ENCODE data around the gene CLP1.
A peak's percentile ranks its signal among the peaks of the same experiment; 100 is the strongest.
"Not testable (repeated sequence)": the region's sequence is repeated elsewhere in the genome, so short reads cannot be mapped to it uniquely, and the experiment has no call there.

The CLP1 gene

DNA sequence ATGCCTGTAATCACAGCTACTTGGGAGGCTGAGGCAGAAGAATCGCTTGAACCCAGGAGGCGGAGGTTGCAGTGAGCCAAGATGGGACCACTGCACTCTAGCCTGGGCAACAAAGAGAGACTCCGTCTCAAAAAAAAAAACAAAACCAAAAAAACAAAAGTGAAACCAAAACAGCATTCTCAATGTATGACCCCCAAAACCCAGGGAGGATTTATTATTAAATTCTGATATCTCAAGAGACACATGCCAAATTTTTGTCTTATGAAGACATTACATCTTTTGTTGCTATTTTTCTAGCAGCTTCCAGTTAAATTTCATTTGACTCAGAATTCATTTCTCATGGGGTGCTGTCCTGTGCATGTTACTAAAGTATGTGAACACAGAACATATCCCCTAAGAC lies 4.9 kb upstream of the CLP1 start:
- no peak for DNase-seq (ENCODE audit: low read depth, low spot score)
- peak overlapping the region; percentile 20 for H3K4me3 ChIP-seq (ENCODE audit: low read length)

- DNase-seq (ENCODE audit: low read depth, low spot score): no peak
- no peak overlapping the region for H3K4me3 ChIP-seq (ENCODE audit: low read length)
Observed at GRCh38 chr11:57653163-57653562, 4.4 kb upstream of the CLP1 start.

- peak overlapping the region; percentile 98 for H3K4me3 ChIP-seq (ENCODE audit: low read length)
- DNase-seq (ENCODE audit: low read depth, low spot score): no peak
Observed at GRCh38 chr11:57656885-57657193, 723 bp upstream of the CLP1 start.

DNA sequence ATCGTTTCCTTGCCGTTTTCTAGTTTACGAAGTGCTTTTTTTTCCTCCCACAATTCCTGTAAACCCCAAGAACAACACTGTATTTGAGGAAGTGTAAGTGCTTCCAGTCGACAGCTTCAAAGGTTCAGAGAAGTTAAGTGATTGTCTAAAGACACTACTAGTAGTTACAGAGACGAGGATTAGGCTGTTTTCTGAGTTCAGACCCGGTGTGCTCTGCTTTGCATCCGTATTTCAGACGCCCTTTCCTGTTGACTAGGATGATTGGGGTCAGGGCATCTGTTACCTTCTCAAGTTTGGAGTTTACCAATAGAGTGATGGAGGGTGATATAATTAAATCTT lies 430 bp downstream of the CLP1 start:
- no peak for DNase-seq (ENCODE audit: low read depth, low spot score)
- H3K4me3 ChIP-seq (ENCODE audit: low read length): peak overlapping the region; percentile 98

- no peak overlapping the region for H3K4me3 ChIP-seq (ENCODE audit: low read length)
- no peak for DNase-seq (ENCODE audit: low read depth, low spot score)
Observed at GRCh38 chr11:57659669-57660068, 2.1 kb downstream of the CLP1 start.

- DNase-seq (ENCODE audit: low read depth, low spot score): no peak
- no peak overlapping the region for H3K4me3 ChIP-seq (ENCODE audit: low read length)
Observed at GRCh38 chr11:57662893-57663292, 5.3 kb downstream of the CLP1 start.

- no peak overlapping the region for H3K4me3 ChIP-seq (ENCODE audit: low read length)
- DNase-seq (ENCODE audit: low read depth, low spot score): no peak
Observed at GRCh38 chr11:57663975-57664374, 6.4 kb downstream of the CLP1 start.

DNA sequence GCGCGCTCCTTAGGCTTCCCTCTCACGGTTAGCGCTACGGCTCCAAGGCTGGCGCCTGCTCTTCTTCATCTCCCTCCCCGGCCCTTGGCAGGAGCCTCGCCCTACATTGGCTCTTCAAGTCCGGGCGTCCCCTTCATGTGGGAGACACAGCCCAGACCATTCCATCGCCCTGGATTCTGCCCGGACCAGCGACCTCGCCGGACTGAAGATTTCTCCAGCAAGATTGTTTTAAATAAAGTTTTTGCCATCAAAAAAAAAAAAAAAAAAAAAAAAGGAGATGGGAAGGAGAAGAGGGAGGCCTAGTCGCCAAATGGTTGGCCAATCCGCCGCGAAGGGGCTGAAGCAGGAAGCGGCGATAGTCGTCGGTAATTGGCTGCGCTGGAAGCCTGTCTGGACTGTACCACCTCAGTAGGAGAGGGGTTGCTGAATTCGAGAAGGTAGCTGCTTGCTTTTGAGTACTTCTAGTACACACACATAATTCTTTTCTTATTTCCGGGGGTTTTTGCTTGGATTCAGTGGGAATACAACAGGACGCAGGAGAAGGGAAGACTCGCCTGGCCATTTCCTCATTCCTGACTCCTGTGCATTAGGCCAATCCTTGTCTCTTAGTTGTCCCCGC lies 9.7 kb downstream of the CLP1 start:
- DNase-seq (ENCODE audit: low read depth, low spot score): peak; percentile 98
- peak overlapping the region; percentile 79 for H3K4me3 ChIP-seq (ENCODE audit: low read length)

GRCh38 chr11:57667736-57668433 lies 10.3 kb downstream of the CLP1 start, which contains the start of gene ZDHHC5:
ZDHHC5 (plus strand) TSS chr11:57668114; CDS start chr11:57673091, 4,977 bp downstream.
- peak within 1 kb of the TSS; percentile 92 for H3K4me3 ChIP-seq (ENCODE audit: low read length)
- peak; percentile 99 for DNase-seq (ENCODE audit: low read depth, low spot score)

- DNase-seq (ENCODE audit: low read depth, low spot score): no peak
Observed at GRCh38 chr11:57668434-57668782, 10.8 kb downstream of the CLP1 start.

DNA sequence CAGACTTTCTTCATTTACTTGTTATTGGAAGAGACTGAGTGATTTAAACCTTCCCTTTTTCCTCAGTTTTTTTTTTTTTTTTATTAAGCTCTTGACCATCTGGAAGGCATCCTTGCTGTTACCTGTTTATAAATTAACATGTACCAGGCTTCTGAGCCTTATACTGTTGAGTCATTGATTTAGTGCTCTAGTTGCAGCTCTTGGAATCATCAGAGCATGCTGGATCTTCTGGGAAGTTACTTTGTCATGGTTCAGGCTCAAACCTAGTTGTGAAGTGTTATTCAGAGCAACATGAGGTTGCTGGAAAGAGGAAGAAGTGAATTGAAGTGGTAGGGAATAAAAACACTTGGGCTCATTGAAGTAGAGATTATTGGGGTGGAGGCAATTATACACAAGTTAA lies 16.7 kb downstream of the CLP1 start:
- DNase-seq (ENCODE audit: low read depth, low spot score): no peak
- H3K4me3 ChIP-seq (ENCODE audit: low read length): no peak overlapping the region

More at GRCh38 chr11:57668434-57668782, 10.8 kb downstream of the CLP1 start:
- H3K4me3 ChIP-seq (ENCODE audit: low read length): peak overlapping the region; percentile 92

- H3K4me3 ChIP-seq (ENCODE audit: low read length): no peak overlapping the region
- no peak for DNase-seq (ENCODE audit: low read depth, low spot score)
Observed at GRCh38 chr11:57675176-57675941, 17.8 kb downstream of the CLP1 start.

DNA sequence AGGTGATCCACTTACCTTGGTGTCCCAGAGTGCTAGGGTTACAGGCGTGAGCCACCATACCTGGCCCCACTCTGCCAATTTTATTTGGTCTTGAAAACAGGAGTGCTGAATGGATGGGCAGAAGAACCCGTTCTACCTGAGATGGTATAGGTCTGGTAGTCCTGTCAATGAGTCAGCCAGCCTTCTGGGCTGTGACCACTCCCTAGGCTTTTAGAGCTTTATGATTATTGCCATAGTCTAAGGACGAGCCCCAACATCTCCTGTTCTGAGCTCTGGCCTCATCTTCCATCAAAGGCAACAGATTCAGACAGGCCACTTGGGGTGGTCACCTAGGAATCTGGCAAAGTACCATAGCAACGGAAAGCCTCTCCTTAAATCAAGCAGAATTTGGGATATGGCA lies 21.8 kb downstream of the CLP1 start:
- no peak overlapping the region for H3K4me3 ChIP-seq (ENCODE audit: low read length)
- no peak for DNase-seq (ENCODE audit: low read depth, low spot score)

GRCh38 chr11:57680552-57680874 lies 23.0 kb downstream of the CLP1 start:
- H3K4me3 ChIP-seq (ENCODE audit: low read length): no peak overlapping the region
- DNase-seq (ENCODE audit: low read depth, low spot score): no peak

- no peak overlapping the region for H3K4me3 ChIP-seq (ENCODE audit: low read length)
Observed at GRCh38 chr11:57681168-57681567, 23.6 kb downstream of the CLP1 start.

DNA sequence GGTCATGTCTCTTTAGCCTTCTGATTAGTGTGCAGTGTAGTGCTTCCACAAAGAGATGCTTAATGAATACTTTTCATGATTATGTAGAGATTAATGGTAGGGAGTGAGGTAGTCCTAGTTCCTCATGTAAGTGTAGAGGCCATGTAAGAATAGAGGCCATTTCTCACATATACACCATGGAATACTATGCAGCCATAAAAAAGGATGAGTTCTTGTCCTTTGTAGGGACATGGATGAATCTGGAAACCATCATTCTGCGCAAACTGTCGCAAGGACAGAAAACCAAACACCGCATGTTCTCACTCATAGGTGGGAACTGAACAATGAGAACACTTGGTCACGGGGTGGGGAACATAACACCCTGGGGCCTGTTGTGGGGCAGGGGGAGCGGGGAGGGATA lies 32.9 kb downstream of the CLP1 start:
- DNase-seq (ENCODE audit: low read depth, low spot score); H3K4me3 ChIP-seq (ENCODE audit: low read length): not testable (repeated sequence)

More at GRCh38 chr11:57681168-57681567, 23.6 kb downstream of the CLP1 start:
- no peak for DNase-seq (ENCODE audit: low read depth, low spot score)

- no peak overlapping the region for H3K4me3 ChIP-seq (ENCODE audit: low read length)
- DNase-seq (ENCODE audit: low read depth, low spot score): no peak
Observed at GRCh38 chr11:57698843-57699365, 41.3 kb downstream of the CLP1 start.

- H3K4me3 ChIP-seq (ENCODE audit: low read length): no peak overlapping the region
- DNase-seq (ENCODE audit: low read depth, low spot score): no peak
Observed at GRCh38 chr11:57699813-57700212, 42.3 kb downstream of the CLP1 start.

DNA sequence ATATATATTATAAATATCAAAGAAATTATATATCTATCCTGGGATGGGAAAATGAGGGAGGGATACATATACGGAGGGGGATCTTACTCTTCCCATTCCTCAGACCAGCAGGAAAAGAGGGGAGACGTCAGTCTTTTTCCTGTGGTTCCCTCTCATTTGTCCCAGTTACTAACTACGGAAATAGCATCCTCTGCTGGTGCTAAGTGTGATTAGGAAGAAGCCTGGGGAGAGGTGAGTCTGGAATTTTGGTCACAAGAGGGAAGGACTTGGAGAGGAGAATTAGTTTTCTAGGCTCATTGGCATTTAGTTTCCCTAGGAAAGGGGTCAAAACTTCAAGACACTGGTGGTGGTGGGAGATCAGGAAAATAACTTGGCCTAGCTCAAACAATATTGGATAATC lies 42.9 kb downstream of the CLP1 start:
- H3K4me3 ChIP-seq (ENCODE audit: low read length): no peak overlapping the region
- DNase-seq (ENCODE audit: low read depth, low spot score): no peak

DNA sequence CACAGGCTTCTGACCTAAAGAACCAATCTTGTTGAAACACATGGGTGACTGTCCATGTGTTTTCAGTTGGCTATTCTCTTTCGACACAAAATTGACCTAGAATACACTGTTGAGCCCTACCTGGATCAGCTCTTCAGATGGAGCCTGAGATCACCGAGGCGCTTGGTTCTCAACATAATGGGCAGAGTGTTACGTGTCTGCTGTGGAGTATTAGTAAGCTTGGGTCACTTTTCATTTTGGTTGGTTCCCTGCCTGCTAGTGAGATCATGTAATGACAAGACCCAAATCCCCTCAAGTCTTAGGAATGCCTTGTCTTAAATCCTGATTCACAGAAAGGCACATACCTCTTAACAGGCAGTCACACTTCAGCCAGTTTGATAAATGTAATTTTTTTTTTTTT lies 45.8 kb downstream of the CLP1 start:
- H3K4me3 ChIP-seq (ENCODE audit: low read length): no peak overlapping the region
- no peak for DNase-seq (ENCODE audit: low read depth, low spot score)

All from Jurkat, Clone E6-1 (cell line).